Nephron (organoid): ENCODE measurements around the gene CRTC3.
"Not testable (repeated sequence)": the region's sequence is repeated elsewhere in the genome, so short reads cannot be mapped to it uniquely, and the experiment has no call there.

Source experiments
- H3K27ac Mint-ChIP-seq, 3 experiments: 2 replicates each; pipeline ENCODE4 v1.8.0; 2020; ENCODE audit warnings: mixed read lengths in 3 of 3, mild to moderate bottlenecking in 2 of 3, moderate library complexity in 1 of 3
- H3K27me3 Mint-ChIP-seq: 2 replicates; pipeline ENCODE4 v1.8.0; 2021; ENCODE audit warnings: low read depth, mild to moderate bottlenecking, moderate library complexity, mixed read lengths
- H3K36me3 Mint-ChIP-seq: 2 replicates; pipeline ENCODE4 v1.8.0; 2020; ENCODE audit warnings: low read depth, mixed read lengths
- H3K4me1 Mint-ChIP-seq: 2 replicates; pipeline ENCODE4 v1.8.0; 2020; ENCODE audit warnings: mixed read lengths
- H3K4me3 Mint-ChIP-seq, 3 experiments: 2 replicates each; pipeline ENCODE4 v1.8.0; 2020; ENCODE audit warnings: mild to moderate bottlenecking in 3 of 3, mixed read lengths in 3 of 3, moderate library complexity in 2 of 3
- H3K9me3 Mint-ChIP-seq: 2 replicates; pipeline ENCODE4 v1.8.0; 2020; ENCODE audit warnings: mixed read lengths
- TF ChIP-seq, protein P1 (sequence below), 3 experiments: fragments of 200-600 bp; sonication (generic); IDR thresholded peaks; one replicate each; pipeline ENCODE4 v1.5.0; 2021; ENCODE audit warnings: antibody characterized with exemption in 3 of 3; ENCODE audit not compliant: unreplicated experiment in 3 of 3

CRTC3 gene

GRCh38 chr15:90497376-90497775 is 32.3 kb upstream of the CRTC3 start:
- H3K36me3 Mint-ChIP-seq = peaks cover 69% of the 10 kb centered on the region
- no peak overlapping the region for H3K27ac Mint-ChIP-seq
- H3K27me3 Mint-ChIP-seq = no peaks in the 10 kb centered on the region
- TF ChIP-seq, protein P1, sequence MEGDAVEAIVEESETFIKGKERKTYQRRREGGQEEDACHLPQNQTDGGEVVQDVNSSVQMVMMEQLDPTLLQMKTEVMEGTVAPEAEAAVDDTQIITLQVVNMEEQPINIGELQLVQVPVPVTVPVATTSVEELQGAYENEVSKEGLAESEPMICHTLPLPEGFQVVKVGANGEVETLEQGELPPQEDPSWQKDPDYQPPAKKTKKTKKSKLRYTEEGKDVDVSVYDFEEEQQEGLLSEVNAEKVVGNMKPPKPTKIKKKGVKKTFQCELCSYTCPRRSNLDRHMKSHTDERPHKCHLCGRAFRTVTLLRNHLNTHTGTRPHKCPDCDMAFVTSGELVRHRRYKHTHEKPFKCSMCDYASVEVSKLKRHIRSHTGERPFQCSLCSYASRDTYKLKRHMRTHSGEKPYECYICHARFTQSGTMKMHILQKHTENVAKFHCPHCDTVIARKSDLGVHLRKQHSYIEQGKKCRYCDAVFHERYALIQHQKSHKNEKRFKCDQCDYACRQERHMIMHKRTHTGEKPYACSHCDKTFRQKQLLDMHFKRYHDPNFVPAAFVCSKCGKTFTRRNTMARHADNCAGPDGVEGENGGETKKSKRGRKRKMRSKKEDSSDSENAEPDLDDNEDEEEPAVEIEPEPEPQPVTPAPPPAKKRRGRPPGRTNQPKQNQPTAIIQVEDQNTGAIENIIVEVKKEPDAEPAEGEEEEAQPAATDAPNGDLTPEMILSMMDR (IDR thresholded peaks at IDR 0.05; ENCODE audit: unreplicated experiment in 3 of 3) = no peak
- no peak overlapping the region for H3K4me3 Mint-ChIP-seq
- H3K4me1 Mint-ChIP-seq = no peaks in the 10 kb centered on the region
- H3K9me3 Mint-ChIP-seq = no peaks in the 10 kb centered on the region

- H3K4me3 Mint-ChIP-seq = no peak overlapping the region
- no peaks in the 10 kb centered on the region for H3K9me3 Mint-ChIP-seq
- H3K27me3 Mint-ChIP-seq = no peaks in the 10 kb centered on the region
- TF ChIP-seq, protein P1 (IDR thresholded peaks at IDR 0.05; ENCODE audit: unreplicated experiment in 3 of 3) = no peak
- H3K27ac Mint-ChIP-seq = no peak overlapping the region
- H3K4me1 Mint-ChIP-seq = no peaks in the 10 kb centered on the region
- H3K36me3 Mint-ChIP-seq = peaks cover 65% of the 10 kb centered on the region
Measured at GRCh38 chr15:90497912-90498311, 31.8 kb upstream of the CRTC3 start.

GRCh38 chr15:90500171-90500570 is 29.6 kb upstream of the CRTC3 start:
- no peaks in the 10 kb centered on the region for H3K4me1 Mint-ChIP-seq
- TF ChIP-seq, protein P1 (IDR thresholded peaks at IDR 0.05; ENCODE audit: unreplicated experiment in 3 of 3) = no peak
- no peaks in the 10 kb centered on the region for H3K27me3 Mint-ChIP-seq
- no peaks in the 10 kb centered on the region for H3K9me3 Mint-ChIP-seq
- peaks cover 46% of the 10 kb centered on the region for H3K36me3 Mint-ChIP-seq
- H3K27ac Mint-ChIP-seq = no peak overlapping the region
- no peak overlapping the region for H3K4me3 Mint-ChIP-seq

DNA sequence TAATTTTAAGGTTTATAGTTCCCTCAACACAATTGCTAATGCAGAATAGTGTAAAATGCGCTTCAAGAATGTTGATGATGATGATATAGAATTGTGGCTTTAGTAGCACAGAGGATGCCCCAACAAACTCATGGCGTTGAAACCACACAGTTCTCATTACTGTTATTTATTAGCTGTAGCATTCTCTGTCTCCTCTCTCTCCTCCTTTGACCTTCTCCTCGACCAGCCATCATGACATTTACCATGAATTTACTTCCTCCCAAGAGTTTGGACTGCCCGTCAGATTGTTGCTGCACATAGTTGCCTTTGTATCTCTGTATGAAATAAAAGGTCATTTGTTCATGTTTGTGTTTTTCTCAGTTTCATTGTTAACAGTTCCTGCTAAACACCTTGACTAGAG is 27.8 kb upstream of the CRTC3 start:
- TF ChIP-seq, protein P1 (IDR thresholded peaks at IDR 0.05; ENCODE audit: unreplicated experiment in 3 of 3) = no peak
- Mint-ChIP-seq H3K4me1 (no peaks in the 10 kb centered on the region), H3K36me3 (peaks cover 36% of the 10 kb centered on the region), H3K27ac (no peak overlapping the region), H3K9me3 (no peaks in the 10 kb centered on the region), H3K27me3 (no peaks in the 10 kb centered on the region), H3K4me3 (no peak overlapping the region)

DNA sequence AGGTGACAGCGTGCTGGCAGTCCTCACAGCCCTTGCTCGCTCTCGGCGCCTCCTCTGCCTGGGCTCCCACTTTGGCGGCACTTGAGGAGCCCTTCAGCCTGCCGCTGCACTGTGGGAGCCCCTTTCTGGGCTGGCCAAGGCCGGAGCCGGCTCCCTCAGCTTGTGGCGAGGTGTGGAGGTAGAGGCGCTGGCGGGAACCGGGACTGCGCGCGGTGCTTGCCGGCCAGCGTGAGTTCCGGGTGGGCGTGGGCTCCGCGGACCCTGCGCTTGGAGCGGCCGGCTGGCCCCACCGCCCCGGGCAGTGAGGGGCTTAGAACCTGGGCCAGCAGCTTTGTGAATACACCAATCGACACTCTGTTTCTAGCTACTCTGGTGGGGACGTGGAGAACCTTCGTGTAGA is 18.9 kb upstream of the CRTC3 start:
- not testable (repeated sequence) for H3K4me3 Mint-ChIP-seq, H3K4me1 Mint-ChIP-seq, H3K36me3 Mint-ChIP-seq, H3K9me3 Mint-ChIP-seq, H3K27me3 Mint-ChIP-seq, H3K27ac Mint-ChIP-seq

GRCh38 chr15:90511211-90511618 is 18.5 kb upstream of the CRTC3 start:
- H3K9me3 Mint-ChIP-seq, H3K4me3 Mint-ChIP-seq, H3K4me1 Mint-ChIP-seq, H3K27me3 Mint-ChIP-seq, H3K27ac Mint-ChIP-seq, H3K36me3 Mint-ChIP-seq: not testable (repeated sequence)

DNA sequence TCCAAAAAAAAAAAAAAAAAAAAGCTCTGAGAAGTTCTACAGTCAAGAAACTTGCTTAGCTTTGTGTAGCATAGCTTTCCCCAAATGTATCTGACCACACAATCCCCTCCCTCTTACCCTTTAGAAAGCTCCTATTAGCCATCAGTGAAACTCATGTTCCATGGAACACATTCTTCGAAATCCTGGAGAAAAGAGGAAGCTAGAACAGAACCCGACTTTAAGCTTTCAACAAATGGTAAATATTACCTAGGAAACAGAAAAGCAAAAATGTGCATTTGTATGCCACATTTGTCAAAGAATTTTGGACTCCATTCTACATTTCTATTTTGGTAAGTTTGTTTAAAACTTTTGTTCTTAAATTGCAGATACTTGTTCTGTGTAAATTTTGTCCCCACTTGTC is 17.4 kb upstream of the CRTC3 start:
- H3K36me3 Mint-ChIP-seq = no peaks in the 10 kb centered on the region
- peaks cover 8% of the 10 kb centered on the region for H3K27me3 Mint-ChIP-seq
- H3K4me3 Mint-ChIP-seq = no peak overlapping the region
- peaks cover 5% of the 10 kb centered on the region for H3K9me3 Mint-ChIP-seq
- TF ChIP-seq, protein P1 (IDR thresholded peaks at IDR 0.05; ENCODE audit: unreplicated experiment in 3 of 3) = no peak
- H3K27ac Mint-ChIP-seq = no peak overlapping the region
- H3K4me1 Mint-ChIP-seq = no peaks in the 10 kb centered on the region
